Measurements from ENCODE around the gene UGT1A3. TPM values are rescaled to one million over a fixed set of nuclear protein-coding genes. Genes with fewer than 3 reads are reported as not detected.
"Not testable (repeated sequence)": the region's sequence is repeated elsewhere in the genome, so short reads cannot be mapped to it uniquely, and the experiment has no call there.

The UGT1A3 gene
- total RNA-seq, 4 donors from 2014 or later, result 0.30 to 1.1 (median 0.54) TPM; not detected in 1

- 18 to 32% methylated on average over 1 of the region's 1 CpG for WGBS, 2 donors
- DNase-seq (ENCODE audit: low spot score in 2 of 2), result no peak
- intact Hi-C loops (cut with DNase I; ENCODE audit: low total_unique reads), result no loop called here
- TF ChIP-seq CTCF (IDR thresholded peaks at IDR 0.05), result no peak
- H3K4me3 ChIP-seq (ENCODE audit: low read depth, poor library complexity, severe bottlenecking), result no peak overlapping the region
These were observed 28.7 kb upstream of the UGT1A3 start for GRCh38 chr2:233700028-233700635.

- intact Hi-C loops (cut with DNase I; ENCODE audit: low total_unique reads); H3K4me3 ChIP-seq (ENCODE audit: low read depth, poor library complexity, severe bottlenecking); DNase-seq (ENCODE audit: low spot score in 2 of 2): not testable (repeated sequence)
- 89 to 96% methylated on average over 5 of the region's 5 CpGs for WGBS, 2 donors
These were observed 28.0 kb upstream of the UGT1A3 start for GRCh38 chr2:233700842-233701241.

- intact Hi-C loops (cut with DNase I; ENCODE audit: low total_unique reads), result no loop called here
- WGBS, 2 donors, result 58 to 62% methylated on average over 3 of the region's 3 CpGs
- H3K4me3 ChIP-seq (ENCODE audit: low read depth, poor library complexity, severe bottlenecking), result no peak overlapping the region
- TF ChIP-seq CTCF (IDR thresholded peaks at IDR 0.05), result no peak
- no peak for TF ChIP-seq POLR2A (IDR thresholded peaks at IDR 0.05)
- no peak for DNase-seq (ENCODE audit: low spot score in 2 of 2)
These were observed 26.6 kb upstream of the UGT1A3 start for GRCh38 chr2:233702238-233702637.

GRCh38 chr2:233705911-233706506 lies 22.8 kb upstream of the UGT1A3 start:
- peak in 1 of 2 donors; percentile 78 for DNase-seq (ENCODE audit: low spot score in 2 of 2)
- TF ChIP-seq POLR2A (IDR thresholded peaks at IDR 0.05) (no peak), CTCF (IDR thresholded peaks at IDR 0.05) (no peak)
- 41 to 49% methylated on average over 4 of the region's 4 CpGs for WGBS, 2 donors
- intact Hi-C loops (cut with DNase I; ENCODE audit: low total_unique reads), result no loop called here
- no peak overlapping the region for H3K4me3 ChIP-seq (ENCODE audit: low read depth, poor library complexity, severe bottlenecking)

GRCh38 chr2:233706720-233707119 lies 22.1 kb upstream of the UGT1A3 start:
- peak in 1 of 2 donors; percentile 45 for DNase-seq (ENCODE audit: low spot score in 2 of 2)
- intact Hi-C loops (cut with DNase I; ENCODE audit: low total_unique reads), result no loop called here
- no peak for TF ChIP-seq CTCF (IDR thresholded peaks at IDR 0.05)
- TF ChIP-seq POLR2A (IDR thresholded peaks at IDR 0.05), result no peak
- WGBS, 2 donors, result 17 to 71% methylated on average over 1 of the region's 1 CpG
- H3K4me3 ChIP-seq (ENCODE audit: low read depth, poor library complexity, severe bottlenecking), result no peak overlapping the region

GRCh38 chr2:233707940-233708644 lies 20.8 kb upstream of the UGT1A3 start:
- H3K4me3 ChIP-seq (ENCODE audit: low read depth, poor library complexity, severe bottlenecking), result no peak overlapping the region
- TF ChIP-seq POLR2A (IDR thresholded peaks at IDR 0.05) (no peak), CTCF (IDR thresholded peaks at IDR 0.05) (no peak)
- no peak for DNase-seq (ENCODE audit: low spot score in 2 of 2)
- 62 to 63% methylated on average over 10 of the region's 10 CpGs for WGBS, 2 donors
- intact Hi-C loops (cut with DNase I; ENCODE audit: low total_unique reads), result no loop called here

All from lower leg skin (tissue), 4 donors.